GM21381 (cell line): ENCODE data around the gene SH2D7.

Source experiments
- ATAC-seq: cut with Tn5 transposase; IDR thresholded peaks from one replicate; pipeline ENCODE4 v1.9.1; 2021; ENCODE audit warnings: mild to moderate bottlenecking, moderate library complexity; ENCODE audit not compliant: unreplicated experiment

The SH2D7 gene

DNA sequence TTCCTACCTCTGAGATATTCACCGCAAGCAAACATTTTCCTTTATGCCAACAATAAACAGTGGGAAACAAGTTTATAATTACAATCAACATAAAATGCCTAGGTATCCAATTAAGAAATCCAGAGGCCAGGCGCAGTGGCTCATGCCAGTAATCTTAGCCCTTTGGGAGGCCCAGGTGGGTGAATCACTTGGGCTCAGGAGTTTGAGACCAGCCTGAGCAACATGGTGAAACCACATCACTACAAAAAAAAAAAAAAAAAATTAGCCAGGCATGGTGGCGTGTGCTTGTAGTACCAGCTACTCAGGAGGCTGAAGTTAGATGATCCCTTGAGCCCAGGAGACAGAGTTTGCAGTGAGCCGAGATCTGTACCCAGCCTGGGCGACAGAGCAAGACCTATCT lies 32.1 kb upstream of the SH2D7 start:
- ATAC-seq, result no peak

DNA sequence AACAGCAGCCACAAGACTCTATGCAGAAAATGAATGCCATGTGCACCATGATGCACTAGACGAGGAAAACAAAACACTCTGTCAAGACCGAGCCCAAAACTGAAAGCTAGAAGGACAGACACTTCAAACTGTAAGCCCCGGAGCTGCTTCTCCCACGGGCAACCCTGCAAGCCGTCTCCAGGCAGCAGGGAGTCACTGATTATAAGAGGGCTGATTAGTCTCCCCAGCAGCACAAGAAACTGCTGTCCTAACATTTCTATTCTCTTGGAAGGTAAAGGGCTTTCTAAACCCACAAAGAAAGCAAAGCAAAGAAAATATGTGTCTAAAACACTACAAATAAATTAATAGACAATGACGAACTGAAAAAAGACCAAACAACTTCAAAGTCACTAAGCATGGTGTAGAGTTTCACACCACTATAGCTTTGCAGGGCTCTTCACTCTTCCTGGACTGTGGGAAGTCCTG lies 30.4 kb upstream of the SH2D7 start:
- peak; percentile 39 for ATAC-seq

DNA sequence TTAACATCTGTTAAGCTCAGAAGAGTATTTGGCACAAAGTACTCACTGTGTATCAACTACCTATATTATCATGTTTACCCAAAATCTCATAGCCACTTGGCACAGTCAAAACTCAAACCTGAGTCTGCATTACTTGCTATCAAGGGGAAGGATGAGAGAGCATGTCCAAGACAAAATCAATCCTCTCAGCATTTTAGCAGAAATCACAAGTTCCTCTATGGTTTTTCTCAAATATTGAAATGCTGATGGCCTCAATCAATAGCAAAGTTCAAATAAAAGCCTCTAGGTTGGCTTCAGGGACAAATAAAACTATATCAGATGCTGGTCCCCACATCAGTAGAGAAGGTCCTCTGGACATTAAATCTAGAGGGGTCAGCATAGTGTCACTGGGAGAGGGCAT lies 29.1 kb upstream of the SH2D7 start:
- ATAC-seq, result no peak

DNA sequence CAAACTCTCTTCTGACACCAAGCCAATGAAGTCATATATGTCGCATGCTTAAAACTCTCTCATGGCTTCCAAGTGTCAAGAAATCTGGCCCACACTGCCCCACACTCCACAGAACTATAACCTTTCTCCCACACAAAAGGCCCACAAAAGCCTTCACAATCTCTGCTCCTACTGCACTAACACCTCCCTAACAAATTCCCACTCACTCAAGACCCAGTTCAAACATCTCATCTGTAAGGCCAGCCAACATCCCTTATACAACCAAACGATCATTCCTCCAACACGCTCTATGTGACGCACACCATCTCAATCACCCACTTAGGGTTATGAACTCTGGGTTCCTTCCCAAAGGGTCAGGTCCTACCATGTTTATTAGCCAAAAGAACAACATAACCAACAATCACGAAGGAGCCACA lies 28.4 kb upstream of the SH2D7 start:
- no peak for ATAC-seq

DNA sequence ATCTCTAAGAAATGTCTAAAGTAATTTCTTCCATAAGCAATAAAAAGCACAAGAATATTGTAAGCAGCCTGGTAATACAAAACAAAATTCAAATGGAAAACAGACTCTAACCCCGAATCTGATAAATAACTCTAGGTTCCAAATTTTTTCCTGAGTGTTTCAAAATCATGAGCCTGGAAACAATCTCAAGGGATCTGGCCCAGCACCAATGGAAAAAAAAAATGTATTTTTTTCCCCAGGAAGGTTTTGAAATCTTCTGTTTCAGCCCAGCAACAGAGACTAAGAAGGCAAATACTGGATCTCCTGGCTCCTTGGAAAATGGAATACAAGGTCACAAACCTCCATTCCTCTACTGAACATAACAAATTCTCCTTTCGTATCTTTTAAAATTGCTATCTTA lies 27.8 kb upstream of the SH2D7 start:
- no peak for ATAC-seq

DNA sequence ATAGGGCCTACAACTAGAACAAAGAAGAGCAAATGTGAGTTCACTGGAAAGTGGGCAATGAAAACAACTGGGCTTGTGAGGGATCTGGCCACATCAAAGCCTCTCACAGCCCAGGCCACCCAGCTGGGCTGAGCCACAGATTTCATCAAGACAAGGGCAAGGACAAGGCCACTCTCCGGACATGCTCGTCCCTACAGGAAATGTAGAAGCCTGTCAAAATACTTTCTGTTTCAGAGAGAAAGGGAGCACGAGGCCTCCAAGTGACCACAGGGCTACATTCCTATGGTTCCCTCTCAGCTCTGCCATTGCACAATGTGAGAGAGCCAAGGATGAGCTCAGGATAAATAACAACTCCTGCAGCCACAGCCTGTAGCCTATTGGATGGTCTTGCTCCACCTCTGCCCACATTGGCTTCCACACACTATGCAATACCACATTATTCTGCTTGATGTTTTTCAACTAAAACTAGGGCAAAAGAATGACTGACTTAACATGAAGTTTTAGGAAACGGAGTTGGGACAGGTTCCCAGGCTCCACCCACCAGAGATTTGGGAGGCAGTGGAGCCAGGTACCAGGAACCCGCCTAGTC lies 27.0 kb upstream of the SH2D7 start:
- no peak for ATAC-seq

DNA sequence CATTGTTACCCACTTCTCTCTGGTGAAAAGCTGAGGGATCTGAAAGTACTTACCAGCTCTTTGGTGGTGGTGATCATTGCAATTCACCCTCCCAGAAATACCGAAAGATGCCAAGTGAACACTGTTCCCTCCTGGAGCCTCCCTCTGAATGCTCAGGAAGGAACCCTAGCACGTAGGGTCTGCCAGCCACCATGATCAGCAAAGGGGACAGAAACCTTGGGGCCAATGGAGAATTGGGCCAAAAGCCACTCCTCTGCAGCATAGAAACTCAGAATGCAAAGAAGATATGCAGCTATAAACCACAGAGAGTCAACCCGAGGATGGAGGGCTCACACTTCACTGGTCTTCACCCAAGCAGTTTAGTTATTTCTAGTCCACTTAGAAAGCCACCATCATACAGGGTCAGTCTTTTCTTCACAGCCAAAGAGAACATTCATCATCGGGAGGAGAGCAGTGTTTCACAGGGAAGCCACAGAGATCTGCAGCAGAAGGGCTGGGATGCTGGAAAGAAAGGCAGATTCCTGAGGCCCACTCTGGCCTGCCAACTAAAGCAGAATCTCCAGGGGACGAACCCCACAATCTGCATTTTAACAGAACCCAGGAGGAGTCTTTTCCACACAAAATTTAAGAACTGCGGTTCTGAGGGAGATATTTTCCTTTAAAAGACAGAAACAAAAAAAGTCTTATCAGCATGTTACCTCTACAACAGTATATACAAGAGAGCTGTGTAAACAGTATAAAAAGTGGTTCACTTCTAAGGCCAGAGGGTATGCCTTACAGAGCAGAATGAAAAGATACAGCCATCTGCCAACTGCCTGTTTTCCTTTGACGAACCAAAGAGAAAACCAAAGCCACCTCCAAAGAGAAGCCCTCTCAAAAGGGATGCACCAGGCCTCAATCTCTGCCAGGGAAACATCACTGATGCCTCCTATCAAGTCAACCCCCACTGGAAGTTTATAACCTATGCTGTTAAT lies 26.1 kb upstream of the SH2D7 start:
- ATAC-seq, result peak; percentile 64

DNA sequence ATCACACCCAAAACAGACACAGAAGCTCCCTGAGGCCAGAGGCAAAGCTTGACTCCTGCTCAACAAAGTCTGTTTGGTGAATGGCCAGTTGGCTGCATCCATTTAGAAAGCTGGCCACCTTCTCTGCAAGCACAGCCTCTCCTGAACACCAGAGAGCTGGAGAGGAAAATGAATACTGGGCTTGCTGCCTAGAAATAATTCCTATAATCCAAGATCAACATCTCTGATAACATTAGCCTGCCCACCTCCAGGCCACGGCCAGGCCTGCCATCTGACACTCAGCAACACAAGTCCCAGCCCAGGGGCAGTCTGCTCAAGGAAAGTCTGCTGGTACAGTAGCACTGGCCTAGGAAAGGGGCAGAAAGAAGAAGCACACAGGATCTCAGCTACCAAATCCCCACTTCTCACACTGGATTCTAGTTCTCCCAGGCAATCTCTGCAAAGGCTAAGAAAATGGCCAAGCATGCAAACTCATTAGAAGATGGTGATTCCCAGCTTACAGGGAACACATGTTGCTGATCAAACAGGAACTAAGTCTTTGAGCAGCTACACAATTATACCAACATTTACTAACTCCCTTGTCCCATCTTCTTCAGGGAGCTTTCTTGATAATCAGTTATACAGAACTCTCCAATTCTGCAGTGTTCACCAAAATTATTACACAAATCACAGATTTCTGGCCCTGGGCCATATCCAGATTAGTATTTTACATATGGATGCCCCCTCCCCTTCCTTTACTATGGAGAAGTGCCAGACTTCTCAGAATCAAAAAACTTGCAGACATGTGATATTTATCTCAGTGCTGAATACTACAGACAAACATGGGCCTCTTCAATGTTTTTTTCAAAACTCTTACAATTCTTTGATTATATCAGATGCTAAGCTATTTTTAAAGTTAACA lies 24.8 kb upstream of the SH2D7 start:
- no peak for ATAC-seq

DNA sequence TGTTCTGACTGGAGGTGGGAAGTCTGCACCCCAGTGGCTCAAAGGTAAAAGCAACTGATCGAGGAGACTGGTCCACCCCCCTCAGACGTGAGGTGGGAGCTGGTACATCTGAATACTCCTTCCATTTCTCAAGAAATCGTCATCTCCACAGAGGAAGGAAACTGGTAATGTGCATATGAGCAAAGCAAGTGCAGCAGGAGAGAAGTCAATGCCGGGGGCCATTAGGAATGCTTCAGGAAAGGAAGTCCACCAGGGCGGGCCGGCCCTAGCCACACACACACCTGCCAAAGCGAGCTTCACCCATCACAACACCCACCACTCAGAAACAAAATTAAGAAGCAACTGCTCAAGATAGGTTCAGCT lies 23.3 kb upstream of the SH2D7 start:
- ATAC-seq, result no peak

DNA sequence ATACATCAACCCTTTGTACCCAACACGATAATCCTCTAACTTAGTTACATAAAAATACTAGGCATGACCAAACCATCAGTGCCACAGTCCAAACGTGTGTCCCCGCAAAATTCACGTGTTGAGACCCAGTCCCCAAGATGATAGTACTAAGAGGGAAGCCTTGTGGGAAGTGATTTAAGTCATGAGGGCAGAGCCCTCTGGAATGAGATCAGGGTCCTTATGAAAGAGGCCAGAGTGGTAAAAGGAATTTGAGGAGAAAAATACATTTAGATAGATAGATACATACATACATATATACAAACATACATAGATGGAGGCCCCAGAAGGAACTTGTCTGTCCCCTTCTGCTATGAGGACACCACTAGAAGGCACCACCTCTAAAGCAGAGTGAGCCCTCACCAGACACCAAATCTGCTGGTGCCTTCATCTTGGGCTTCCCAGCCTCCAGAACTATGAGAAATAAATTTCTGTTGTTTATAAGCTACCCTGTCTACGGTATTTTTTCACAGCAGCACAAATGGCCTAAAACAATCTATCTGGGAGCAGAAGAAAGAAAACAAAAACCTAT lies 22.8 kb upstream of the SH2D7 start:
- ATAC-seq, result no peak

DNA sequence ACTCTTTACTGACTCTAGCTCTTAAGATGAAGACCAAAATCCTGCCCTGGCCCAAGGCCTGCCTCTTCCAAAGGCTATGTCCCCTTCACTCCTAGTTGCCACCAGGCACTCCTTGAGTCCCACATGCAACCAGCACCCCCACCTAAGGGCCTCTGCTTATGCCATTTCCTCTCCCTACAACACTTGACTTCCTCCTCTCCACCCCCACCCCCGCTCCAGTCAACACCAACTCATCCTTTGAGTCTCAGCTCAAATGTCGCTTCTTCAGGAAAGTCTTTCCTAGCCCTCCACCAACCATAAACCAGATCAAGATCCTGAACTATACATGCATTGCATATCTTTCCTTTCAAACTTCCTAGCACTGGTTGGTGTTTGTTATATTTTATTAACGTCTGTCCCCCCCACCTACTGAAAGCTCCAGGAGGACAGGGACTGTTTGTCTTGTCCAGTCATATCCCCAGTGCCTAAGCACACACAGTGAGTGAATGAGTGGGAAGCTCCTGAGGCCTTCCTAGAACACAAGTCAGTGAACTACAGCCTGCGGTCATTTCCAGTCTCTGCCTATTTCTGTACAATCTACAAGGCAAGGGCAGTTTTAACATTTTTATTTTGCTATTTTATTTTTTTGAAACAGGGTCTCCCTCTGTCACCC lies 22.2 kb upstream of the SH2D7 start:
- ATAC-seq, result no peak

DNA sequence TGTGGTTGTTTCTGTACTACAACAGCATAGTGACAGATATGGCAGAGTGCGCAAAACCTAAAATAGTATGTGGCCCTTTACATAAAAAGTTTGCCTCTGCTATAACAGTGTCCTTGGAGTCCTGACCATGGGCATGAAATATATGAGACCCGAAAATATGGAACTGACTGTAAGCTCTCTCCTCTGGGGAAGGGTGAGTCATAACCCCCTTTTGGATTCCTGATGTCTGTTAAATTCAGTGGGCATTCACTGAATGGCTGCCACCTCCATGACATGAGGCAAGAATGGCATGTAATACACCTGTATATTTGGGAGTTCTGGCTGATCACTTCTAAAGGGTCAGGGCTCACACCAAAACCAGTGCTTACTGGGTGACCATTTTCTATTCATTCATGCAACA lies 21.0 kb upstream of the SH2D7 start:
- ATAC-seq, result no peak

DNA sequence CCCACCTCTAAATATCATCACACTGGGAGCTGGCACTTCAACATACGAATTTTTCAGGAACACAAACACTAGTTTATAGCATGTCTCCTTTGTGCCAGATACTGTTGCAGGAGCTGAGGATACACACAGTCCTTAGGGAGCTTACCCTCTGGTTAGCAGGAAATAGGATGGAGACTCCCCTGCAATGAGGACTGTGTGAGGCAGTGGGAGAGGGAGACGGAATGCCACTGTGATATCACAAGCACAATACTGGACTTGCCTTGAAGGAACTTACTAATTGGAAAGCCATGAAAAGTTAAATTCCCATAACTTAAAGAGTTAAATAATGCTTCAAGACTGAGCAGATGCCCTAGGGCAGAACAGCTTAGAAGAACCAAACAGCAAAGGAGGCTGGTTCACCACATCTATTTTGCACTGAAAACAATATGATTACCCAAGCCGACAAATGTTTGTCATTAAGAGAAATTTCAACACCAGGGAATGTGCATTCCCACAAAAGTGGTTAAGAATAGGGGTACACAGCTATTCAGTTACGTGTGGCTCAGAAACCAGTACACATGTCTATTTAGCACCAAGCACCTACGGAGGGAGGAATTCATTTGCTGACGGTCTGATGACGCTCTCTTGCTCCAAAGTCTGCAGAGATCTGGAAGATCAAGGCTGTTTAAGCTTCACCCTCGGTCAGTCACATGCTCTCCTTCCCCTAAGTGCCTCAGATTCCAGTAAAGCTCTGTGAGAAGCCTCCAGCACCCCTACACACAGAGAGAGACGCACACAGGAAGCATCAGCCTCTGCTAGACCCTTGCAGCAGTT lies 20.1 kb upstream of the SH2D7 start:
- ATAC-seq, result no peak

DNA sequence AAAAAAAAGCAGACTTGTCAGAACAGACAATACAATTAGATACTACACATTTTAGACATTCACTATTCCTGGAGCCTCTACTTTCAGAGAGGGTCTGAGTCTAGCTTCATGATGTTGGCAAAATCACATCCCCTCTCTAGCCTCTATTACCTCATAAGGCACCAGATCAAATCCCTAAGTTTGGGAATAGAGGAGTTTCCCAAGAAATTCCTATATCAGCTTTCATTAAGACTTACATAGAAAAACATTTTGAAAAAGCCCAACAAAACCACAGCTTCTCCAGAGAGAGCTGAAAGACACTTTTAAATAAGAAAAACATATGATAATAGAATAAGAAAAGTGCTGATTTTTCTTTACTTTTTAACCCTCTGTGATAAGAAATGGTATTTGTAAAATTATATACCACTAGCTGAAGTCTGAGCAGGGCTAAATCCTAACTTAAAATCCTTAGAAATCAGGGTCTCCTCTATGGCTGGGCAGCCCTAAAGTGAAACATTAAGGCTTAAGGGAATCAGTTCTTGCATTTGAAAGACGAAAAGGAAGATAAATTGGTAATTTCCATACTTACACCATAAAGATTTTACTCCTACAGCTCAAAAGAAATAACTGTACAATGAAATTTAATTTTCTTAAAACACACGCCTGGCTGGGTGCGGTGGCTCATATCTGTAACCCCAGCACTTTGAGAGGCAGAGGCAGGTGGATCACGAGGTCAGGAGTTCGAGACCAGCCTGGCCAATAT lies 19.1 kb upstream of the SH2D7 start:
- ATAC-seq, result no peak

DNA sequence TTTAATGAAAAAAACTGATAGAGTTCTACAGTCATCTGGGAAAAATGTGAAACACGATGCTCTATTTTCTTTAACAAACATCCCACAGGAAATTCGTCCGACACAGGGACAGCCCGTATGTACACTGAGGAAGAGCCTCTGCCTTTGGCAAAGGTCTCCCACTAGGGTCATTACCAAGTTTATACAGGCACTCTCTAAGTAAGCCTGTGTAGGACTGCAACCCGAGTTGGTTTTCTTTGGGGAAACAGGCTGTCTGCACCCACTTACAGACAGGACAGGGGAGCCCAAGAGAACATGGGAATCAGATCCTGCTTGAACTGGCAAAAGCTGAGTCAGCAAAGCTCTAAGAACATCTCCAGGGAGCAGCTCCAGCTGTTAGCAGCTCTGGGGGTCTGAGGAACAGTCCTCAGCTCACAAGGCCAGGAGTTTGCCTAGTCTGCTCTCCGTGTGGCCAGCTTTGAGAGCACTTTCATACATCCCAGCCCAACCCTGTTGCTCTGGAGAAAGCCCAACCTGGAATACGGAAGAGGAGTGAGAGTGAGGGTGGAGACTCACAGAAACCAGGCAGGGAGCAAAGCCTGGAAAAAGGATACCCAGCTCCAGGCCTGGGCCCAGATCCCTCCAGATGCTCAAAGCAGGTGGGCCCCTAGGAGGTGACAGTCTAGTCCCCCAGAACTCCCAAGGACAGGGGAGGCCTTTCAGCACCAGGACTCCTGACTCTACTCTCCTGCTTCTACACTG lies 16.7 kb upstream of the SH2D7 start:
- no peak for ATAC-seq

DNA sequence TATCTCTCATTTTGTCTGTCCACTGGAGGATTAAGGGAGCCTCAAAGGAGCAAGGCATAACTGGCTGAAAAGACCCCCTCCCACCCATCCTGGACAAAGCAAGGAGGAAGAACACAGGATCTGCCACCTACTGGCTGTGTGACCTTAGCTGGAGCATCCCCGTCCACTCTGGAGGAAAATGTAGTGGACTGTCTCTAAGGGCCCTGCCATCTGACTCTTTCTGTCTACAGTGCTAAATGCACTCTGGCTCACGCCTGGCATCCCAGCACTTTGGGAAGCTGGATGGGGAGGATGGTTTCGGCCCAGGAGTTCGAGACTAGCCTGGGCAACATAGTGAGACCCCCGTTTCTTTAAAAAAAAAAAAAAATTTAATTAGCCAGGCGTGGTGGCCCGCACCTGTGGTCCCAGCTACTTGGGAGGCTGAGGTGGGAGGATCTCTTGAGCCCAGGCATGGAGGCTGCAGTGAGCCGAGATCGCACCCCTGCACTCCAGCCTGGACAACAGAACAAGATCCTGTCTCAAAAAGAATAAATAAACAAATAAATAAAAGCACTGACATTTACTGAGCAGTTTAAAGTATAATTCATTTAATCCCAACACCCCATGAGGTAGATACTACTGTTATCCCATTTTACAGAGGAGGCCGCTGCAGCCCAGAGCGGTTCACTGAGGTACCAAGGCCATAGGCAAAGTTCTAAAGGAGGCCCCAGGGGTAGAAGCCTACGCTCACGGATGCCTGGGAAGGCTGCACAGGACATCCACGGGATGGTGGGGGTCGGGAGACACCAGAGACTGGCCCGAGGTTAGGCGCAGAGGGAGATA lies 15.9 kb upstream of the SH2D7 start:
- ATAC-seq, result no peak

DNA sequence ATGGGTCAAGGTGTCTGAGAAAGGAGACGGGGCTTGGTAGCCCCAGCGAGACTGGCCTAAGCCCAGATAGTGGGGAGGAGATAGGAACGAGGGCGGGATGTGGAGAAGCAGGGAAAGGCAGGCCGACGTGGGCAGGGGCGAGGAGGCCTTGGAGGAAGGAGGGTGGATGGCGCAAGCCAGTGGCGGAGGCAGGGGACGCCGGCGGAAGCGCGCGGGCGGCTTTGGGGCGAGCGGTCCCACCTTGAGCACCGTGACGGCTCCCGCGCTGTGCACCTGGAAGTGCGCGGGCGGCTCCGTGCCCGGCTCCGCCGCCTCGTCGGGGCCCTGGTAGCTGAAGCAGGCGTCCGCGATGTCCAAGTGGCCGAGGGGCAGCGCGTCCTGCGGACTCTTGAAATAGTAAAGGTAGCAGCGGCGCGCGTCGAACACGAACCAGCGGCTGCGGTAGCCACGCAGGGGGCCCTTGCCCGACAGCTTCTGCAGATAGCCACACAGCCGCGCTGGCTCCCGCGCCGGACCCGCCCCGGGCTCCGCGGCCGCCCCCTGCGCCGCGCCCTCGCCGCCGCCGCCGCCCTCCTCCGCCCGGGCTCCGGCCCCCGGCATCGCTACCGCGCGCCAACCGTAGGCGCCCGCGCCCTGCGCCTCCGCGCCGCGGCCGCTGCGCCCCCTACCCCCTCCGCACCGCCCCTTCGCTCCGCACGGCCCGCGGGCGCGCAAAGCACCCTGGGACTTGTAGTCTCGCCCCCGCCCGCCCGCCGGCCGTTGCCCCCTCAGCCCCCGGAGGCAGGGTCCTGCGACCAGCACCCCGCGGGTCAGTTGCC lies 15.1 kb upstream of the SH2D7 start, which contains the start of gene TBC1D2B:
TSS of gene TBC1D2B (minus strand) at position 659 of the 818 bp plus-strand sequence. CDS start at position 600, 59 bp downstream.
- peak; percentile 72 for ATAC-seq
